HG03439 (cell line): Measurements from ENCODE around the gene TMBIM4.
"Not testable (repeated sequence)": the region's sequence is repeated elsewhere in the genome, so short reads cannot be mapped to it uniquely, and the experiment has no call there.

ENCODE experiments used
- ATAC-seq: cut with Tn5 transposase; IDR thresholded peaks from one replicate; pipeline ENCODE4 v1.9.1; 2021; ENCODE audit warnings: mild to moderate bottlenecking, moderate library complexity; ENCODE audit not compliant: unreplicated experiment

Gene TMBIM4

GRCh38 chr12:66187036-66187435 is 17.2 kb upstream of the TMBIM4 start:
- no peak for ATAC-seq

GRCh38 chr12:66184822-66185221 is 15.0 kb upstream of the TMBIM4 start:
- ATAC-seq, result not testable (repeated sequence)

- ATAC-seq, result no peak
Measured at GRCh38 chr12:66182956-66183355, 13.2 kb upstream of the TMBIM4 start.

- no peak for ATAC-seq
Measured at GRCh38 chr12:66176105-66176900, 6.5 kb upstream of the TMBIM4 start.

GRCh38 chr12:66174391-66175325 is 4.9 kb upstream of the TMBIM4 start:
- not testable (repeated sequence) for ATAC-seq

- ATAC-seq, result no peak
Measured at GRCh38 chr12:66170606-66171005, 810 bp upstream of the TMBIM4 start.

- ATAC-seq, result no peak
Measured at GRCh38 chr12:66168410-66168809, 1.4 kb downstream of the TMBIM4 start.

- no peak for ATAC-seq
Measured at GRCh38 chr12:66166561-66166960, 3.2 kb downstream of the TMBIM4 start.

GRCh38 chr12:66165141-66165540 is 4.7 kb downstream of the TMBIM4 start:
- ATAC-seq, result no peak

- ATAC-seq, result no peak
Measured at GRCh38 chr12:66164349-66164821, 5.4 kb downstream of the TMBIM4 start.

GRCh38 chr12:66163289-66163688 is 6.5 kb downstream of the TMBIM4 start:
- ATAC-seq, result no peak

- no peak for ATAC-seq
Measured at GRCh38 chr12:66162701-66163100, 7.1 kb downstream of the TMBIM4 start.

- ATAC-seq, result no peak
Measured at GRCh38 chr12:66160704-66161103, 9.1 kb downstream of the TMBIM4 start.

- ATAC-seq, result no peak
Measured at GRCh38 chr12:66159123-66159522, 10.7 kb downstream of the TMBIM4 start.

GRCh38 chr12:66156654-66157053 is 13.1 kb downstream of the TMBIM4 start:
- no peak for ATAC-seq

- ATAC-seq, result no peak
Measured at GRCh38 chr12:66154776-66155175, 15.0 kb downstream of the TMBIM4 start.

- ATAC-seq, result no peak
Measured at GRCh38 chr12:66152732-66153131, 17.1 kb downstream of the TMBIM4 start.

- ATAC-seq, result no peak
Measured at GRCh38 chr12:66149702-66150398, 19.9 kb downstream of the TMBIM4 start.

- no peak for ATAC-seq
Measured at GRCh38 chr12:66144791-66145754, 24.7 kb downstream of the TMBIM4 start.

GRCh38 chr12:66143868-66144267 is 25.9 kb downstream of the TMBIM4 start:
- ATAC-seq, result no peak
